GM18858 (cell line): ENCODE data around the gene KIF20B.
"Not testable (repeated sequence)": the region's sequence is repeated elsewhere in the genome, so short reads cannot be mapped to it uniquely, and the experiment has no call there.

Source experiments
- ATAC-seq: cut with Tn5 transposase; IDR thresholded peaks from one replicate; pipeline ENCODE4 v1.9.1; 2021; ENCODE audit not compliant: unreplicated experiment

Gene KIF20B

GRCh38 chr10:89684604-89685003 lies 16.8 kb upstream of the KIF20B start:
- ATAC-seq, result no peak

DNA sequence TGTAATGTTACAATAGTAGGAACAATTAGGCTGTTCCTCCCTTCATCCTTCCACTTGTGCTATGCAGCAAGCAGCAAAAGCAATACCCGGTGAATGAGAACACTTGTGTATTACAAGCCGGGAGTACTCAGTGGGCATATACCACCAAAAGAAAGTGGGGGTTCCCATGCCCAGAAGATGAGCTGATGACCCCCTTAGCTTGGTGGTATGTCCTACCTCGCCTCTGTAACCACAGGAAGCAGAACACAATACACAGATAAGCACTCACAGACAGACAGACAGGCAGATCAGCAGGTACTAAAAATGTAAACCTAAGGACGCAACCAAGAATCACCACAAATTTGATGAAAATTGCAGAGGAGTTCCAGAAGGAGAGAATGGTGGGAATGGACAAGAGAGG lies 15.5 kb upstream of the KIF20B start:
- no peak for ATAC-seq

DNA sequence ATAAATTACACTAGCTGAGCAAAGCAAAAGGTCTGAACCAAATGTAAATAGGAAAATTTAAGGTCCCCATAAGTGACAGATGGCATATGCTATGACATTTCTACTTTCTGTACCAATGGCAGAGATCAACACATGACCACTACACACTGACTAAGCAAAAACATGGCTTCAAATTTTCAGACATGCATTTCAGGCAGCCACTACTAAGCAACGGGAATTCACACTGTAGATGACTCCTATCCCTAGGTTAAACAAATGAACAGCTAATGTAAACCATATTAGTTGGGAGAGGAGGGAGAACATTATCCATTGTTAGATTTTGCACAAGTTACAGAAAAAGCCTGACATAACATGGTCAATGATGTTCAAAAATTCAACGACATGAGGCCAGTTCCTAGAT lies 11.4 kb upstream of the KIF20B start:
- ATAC-seq, result no peak

DNA sequence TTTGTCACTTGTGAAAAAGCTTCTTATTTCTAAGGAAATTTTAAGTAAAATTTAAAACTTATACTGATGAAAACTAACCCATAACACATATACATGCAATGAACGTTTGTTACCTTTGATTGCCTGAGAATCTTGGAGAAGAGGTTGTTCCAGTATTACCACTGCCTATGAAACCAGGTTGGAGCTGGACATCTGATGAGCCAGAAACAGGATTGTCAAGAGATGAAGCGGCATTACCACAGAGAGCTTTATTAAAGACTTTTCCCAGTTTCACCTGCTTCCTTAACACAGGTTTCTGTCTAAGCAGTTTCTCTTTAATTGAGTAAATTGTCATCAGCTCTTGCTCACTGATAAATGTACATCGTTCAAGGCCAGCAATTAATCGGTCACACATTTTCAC lies 9.0 kb upstream of the KIF20B start:
- no peak for ATAC-seq

- ATAC-seq, result no peak
Observed at GRCh38 chr10:89693176-89693575, 8.2 kb upstream of the KIF20B start.

DNA sequence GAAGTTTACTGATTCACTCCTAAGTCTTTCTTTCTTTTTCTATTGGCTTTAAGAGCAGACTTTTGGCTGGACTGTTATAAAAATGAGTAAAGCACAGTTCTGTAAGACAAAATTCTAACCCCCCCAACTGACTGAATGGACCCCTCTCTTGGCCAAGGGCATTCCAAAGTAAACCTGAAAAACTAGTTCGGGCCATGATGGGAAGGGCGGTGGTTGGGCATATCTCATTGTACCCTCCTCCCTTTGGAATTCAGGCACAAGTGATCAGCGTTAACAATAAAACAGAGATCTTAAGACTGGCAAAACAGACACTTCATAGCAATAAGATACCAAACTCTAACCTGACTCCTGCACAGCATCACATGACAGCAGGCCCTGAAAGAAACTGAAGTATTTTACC lies 6.1 kb upstream of the KIF20B start:
- ATAC-seq, result no peak

- ATAC-seq, result no peak
Observed at GRCh38 chr10:89697946-89698345, 3.4 kb upstream of the KIF20B start.

DNA sequence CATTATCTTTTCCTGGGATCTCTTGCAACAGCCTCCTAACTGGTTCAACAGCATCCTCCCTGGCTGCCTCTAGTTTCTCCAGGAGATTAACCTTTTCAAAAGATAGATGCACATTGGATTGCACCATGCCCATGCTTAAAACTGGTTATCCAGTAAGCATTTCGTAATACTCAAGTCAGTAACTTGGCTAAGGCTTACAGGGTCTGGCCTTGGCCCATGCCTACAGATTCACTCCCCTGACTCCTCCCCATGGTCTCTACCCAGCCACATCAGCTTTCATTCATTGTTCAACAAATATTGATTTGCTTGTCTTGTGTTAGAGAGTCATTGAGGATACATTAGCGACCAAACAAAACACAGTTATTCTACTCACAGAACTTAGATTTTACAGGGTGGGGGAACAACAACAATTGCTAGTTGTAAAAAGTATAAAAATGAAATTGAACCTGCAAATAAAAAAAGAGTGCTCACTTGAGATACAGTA lies 1.8 kb upstream of the KIF20B start:
- no peak for ATAC-seq

DNA sequence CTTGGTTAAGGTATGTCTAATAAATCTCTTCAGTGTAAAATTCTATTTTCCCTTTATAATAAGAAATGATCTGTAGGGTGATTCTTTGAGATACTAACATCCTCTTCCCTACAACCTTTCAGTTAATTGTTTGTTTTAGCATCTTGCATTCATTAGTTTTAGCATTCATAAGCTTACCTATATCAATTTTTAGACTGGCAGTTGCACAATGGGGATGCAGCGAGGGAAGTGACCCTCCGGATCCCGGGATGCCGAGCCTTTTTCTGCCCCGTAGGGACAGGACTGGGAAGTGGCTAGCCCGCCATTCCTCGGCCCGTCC lies 508 bp upstream of the KIF20B start:
- no peak for ATAC-seq

DNA sequence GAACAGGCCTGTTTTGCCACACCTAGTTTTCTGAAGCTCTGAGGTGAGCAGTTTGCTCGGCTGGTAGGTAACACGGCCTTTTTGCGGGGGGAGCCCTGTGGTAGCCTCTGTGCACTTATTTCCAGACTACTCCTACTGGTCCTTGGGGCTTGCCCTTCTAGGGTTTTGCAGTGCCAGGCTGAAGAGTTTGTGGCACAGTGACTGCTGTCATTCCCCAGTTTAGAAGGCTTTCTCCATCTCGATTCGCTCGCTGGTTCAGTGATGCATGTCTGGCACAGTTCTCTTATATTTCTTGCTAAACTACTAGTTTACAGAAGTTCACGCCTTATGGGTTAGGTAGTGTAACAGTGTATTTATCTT lies 711 bp downstream of the KIF20B start:
- ATAC-seq, result no peak

DNA sequence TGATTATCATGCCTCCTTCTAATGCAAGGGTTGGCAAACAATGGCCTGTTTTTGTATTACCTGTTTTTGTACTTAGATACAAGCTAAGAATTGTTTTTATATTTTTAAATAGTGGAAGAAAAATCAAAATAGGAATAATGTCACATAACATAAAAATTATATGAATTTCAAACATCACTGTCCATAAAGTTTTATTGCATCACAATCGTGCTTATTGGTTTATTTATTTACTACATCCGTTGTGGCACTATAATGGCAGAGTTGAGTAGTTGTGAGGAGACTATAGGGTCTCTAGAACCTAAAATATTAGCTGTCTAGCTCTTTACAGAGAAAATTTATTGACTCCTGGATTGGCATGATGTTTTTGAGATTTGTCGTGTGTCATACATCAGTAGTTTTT lies 4.1 kb downstream of the KIF20B start:
- no peak for ATAC-seq

GRCh38 chr10:89706011-89706410 lies 4.6 kb downstream of the KIF20B start:
- no peak for ATAC-seq

DNA sequence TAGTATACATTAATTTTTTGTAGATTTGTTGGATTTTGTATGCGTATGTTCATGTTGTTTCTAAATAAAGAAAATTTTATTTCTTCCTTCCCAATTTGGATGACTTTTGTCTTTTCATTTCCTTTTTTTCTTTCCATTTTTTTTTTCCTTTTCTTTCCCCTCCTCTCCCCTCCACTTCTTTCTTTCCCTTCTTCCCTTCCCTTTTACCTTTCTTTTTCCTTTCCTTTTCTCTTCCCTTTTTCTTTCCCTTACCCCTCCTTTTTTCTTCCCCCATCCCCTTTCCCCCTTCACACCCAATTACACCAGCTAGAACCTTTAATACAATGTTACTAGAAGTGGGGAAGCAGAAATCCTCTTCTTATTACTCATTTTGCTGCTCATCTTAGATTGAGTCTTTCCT lies 6.0 kb downstream of the KIF20B start:
- no peak for ATAC-seq

GRCh38 chr10:89710753-89711152 lies 9.4 kb downstream of the KIF20B start:
- no peak for ATAC-seq

DNA sequence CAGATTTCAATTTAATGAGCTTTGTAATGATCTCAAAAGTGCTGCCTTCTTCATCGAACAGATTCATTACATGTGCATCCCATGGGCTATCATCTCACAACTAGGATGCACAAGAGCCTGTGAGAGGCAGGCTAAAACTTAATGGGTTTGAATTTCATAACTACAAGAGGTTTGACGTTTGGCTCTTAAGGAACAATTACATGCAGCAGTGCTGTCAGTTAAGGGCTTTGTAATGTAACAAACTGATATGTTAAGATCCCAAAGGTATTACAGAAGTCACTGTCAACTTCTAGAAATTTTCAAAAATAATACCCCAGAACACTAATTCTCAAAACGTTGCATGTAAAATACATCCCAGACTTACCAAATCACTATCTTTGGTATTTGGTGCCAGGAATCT lies 33.2 kb downstream of the KIF20B start:
- no peak for ATAC-seq

DNA sequence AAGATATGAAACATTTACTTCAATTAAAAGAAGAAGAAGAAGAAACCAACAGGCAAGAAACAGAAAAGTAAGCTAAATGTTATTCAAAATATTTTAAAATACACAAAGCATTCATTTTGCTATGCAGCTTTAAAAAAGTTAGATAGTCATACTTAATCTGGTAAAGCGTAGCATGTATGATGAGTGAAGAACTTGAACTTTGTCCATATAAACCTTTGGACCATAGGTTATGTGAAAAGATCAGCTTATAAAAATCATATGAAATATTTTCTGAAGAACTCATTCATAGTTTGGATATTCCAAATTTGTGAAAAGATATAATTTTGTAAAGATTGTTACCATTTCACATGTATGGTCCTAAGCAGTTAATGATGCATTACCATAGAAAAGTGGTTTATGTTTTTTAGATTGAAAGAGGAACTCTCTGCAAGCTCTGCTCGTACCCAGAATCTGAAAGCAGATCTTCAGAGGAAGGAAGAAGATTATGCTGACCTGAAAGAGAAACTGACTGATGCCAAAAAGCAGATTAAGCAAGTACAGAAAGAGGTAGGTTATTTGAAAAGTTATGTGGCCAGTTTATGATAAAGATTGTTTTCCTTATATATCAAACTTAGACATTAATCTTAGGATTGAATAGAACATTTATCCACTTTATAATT lies 37.3 kb downstream of the KIF20B start:
- peak; percentile 81 for ATAC-seq

GRCh38 chr10:89741126-89741762 lies 39.9 kb downstream of the KIF20B start:
- ATAC-seq, result no peak

DNA sequence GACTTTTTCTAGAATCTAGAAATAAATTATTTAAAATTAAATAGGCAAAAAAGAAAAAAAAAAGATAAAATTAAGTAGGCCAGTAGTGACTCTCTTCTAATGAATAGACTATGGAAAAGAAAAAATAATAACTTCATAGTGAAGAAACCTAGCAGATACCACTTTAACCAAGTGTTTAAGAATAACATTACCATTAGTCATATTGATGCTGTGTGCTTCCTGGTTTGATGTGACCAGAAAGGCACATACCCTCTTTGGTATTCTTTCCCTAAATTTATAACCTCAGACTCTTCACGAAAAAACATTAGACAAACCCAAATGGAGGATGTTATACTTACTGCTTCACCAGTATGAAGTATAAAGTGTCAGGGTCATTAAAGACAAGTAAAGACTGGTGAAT lies 42.6 kb downstream of the KIF20B start:
- ATAC-seq, result no peak

DNA sequence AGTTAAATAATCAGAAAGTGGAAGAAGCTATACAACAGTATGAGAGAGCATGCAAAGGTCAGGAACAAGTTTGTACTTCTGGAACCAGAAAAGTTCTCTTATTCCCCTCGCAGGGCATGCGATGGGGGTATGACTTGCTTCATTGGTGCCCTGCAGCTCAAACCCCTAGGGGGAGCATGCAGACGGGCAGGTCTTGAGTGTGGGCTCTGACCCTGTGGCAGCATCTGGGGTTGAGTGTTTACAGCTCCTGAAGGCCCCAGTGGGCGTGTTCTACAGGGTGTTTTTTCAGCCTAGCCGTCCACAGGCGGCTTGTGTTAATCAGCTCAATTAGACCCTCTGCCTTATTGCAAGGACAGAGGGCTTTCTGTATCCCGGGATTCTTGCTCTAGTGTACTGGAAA lies 44.5 kb downstream of the KIF20B start:
- no peak for ATAC-seq

DNA sequence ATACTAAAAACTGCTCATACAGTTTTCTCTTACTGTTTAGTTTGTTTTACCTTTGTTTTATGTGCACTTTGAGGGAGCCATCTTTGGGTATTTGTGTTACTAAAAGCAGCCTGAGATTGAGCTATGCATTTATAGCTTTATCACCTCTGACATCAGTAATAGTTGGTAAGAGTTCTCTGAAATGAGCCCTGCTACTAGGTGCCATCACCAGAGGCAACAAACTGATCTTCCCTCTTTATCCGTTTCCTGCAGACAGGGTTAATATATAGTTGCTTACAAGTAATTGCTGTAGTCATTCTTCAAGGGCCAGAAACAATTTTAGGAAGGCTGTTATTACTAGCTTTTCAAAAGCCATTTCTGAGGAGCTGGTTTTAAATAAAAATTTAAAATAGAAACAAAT lies 49.1 kb downstream of the KIF20B start:
- no peak for ATAC-seq

DNA sequence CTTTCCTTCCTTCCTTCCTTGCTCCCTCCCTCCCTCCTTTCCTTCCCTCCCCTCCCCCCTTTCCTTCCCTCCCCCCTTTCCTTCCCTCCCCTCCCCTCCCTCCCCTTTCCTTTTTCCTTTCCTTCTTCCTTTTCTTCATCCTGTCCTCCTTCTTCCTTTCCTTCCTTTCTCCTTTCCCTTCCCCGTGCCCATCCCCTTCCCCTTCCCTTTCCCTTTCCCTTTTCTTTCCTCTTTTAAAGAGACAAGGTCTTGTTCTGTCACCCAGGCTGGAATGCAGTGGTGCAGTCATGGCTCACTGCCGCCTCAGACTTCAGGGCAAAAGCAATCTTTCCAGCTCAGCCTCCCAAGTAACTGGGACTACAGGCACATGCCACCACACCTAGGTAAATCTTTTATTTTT lies 54.0 kb downstream of the KIF20B start:
- no peak for ATAC-seq

- no peak for ATAC-seq
Observed at GRCh38 chr10:89759531-89759930, 58.1 kb downstream of the KIF20B start.

DNA sequence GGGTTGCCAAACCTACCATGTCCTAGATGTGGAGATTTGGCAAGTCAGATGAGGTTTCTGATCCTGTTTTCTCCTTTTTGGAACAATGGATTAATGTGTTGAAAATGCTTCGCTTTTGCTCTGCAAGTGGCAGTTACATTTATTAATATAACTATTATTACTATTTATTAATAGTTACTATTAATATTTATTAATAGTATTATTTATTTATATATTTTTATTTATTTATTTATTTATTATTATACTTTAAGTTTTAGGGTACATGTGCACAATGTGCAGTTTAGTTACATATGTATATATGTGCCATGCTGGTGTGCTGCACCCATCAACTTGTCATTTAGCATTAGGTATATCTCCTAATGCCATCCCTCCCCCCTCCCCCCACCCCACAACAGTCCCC lies 62.3 kb downstream of the KIF20B start:
- ATAC-seq, result not testable (repeated sequence)
